Progenitor cell of endocrine pancreas (in vitro differentiated cells): ENCODE measurements around the gene CLN5. TPM values are rescaled to one million over a fixed set of nuclear protein-coding genes. Genes with fewer than 3 reads are reported as not detected.

ENCODE experiments used
- DNase-seq: peaks from one replicate; pipeline ENCODE4 v3.0.0; 2021; ENCODE audit warnings: low spot score; ENCODE audit not compliant: unreplicated experiment
- H3K27ac Mint-ChIP-seq: 2 replicates; pipeline ENCODE4 v1.8.0; 2021; ENCODE audit warnings: mild to moderate bottlenecking, moderate library complexity, mixed read lengths
- H3K27me3 Mint-ChIP-seq: 2 replicates; pipeline ENCODE4 v1.8.0; 2021; ENCODE audit warnings: mixed read lengths
- H3K36me3 Mint-ChIP-seq: 2 replicates; pipeline ENCODE4 v1.8.0; 2022; ENCODE audit warnings: mixed read lengths; ENCODE audit not compliant: insufficient read depth
- H3K4me1 Mint-ChIP-seq: 2 replicates; pipeline ENCODE4 v1.8.0; 2021; ENCODE audit warnings: low read depth, mixed read lengths
- H3K4me3 Mint-ChIP-seq: 2 replicates; pipeline ENCODE4 v1.8.0; 2021; ENCODE audit warnings: low read depth, mild to moderate bottlenecking, moderate library complexity, mixed read lengths
- H3K9me3 Mint-ChIP-seq: 2 replicates; pipeline ENCODE4 v1.8.0; 2021; ENCODE audit warnings: low read depth, mixed read lengths
- total RNA-seq: library from RNA; stranded (reverse); gene quantifications from 2 replicates; pipeline ENCODE4 v1.2.1, GENCODE V29; 2021
- TF ChIP-seq, protein P1 (sequence below): fragments of 200-600 bp; sonication (generic); IDR thresholded peaks from one replicate; pipeline ENCODE4 v1.5.0; 2021; ENCODE audit warnings: antibody characterized with exemption, mild to moderate bottlenecking; ENCODE audit not compliant: unreplicated experiment

CLN5 gene
- total RNA-seq, 1 donor from 2014 or later: 21.4 TPM

DNA sequence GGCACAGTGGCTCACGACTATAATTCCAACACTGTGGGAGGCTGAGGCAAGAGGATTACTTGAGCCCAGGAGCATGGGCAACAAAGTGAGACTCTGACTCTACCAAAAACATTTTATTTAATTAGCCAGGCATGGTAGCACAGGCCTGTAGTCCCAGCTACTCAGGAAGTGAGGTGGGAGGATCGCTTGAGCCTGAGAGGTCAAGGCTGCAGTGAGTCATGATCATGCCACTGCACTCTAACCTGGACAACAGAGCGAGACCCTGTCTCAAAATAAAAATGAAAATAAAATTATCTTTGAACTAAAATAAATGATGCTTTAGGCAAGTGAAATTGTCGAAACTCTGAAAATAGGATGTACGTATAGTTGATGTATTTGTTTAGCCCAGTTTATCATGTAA lies 8.2 kb upstream of the CLN5 start:
- Mint-ChIP-seq H3K4me3 (no peak overlapping the region), H3K9me3 (no peaks in the 10 kb centered on the region), H3K27ac (no peak overlapping the region), H3K27me3 (peaks cover 63% of the 10 kb centered on the region), H3K4me1 (peaks cover 4% of the 10 kb centered on the region), H3K36me3 (no peaks in the 10 kb centered on the region)
- DNase-seq: no peak
- TF ChIP-seq, protein P1, sequence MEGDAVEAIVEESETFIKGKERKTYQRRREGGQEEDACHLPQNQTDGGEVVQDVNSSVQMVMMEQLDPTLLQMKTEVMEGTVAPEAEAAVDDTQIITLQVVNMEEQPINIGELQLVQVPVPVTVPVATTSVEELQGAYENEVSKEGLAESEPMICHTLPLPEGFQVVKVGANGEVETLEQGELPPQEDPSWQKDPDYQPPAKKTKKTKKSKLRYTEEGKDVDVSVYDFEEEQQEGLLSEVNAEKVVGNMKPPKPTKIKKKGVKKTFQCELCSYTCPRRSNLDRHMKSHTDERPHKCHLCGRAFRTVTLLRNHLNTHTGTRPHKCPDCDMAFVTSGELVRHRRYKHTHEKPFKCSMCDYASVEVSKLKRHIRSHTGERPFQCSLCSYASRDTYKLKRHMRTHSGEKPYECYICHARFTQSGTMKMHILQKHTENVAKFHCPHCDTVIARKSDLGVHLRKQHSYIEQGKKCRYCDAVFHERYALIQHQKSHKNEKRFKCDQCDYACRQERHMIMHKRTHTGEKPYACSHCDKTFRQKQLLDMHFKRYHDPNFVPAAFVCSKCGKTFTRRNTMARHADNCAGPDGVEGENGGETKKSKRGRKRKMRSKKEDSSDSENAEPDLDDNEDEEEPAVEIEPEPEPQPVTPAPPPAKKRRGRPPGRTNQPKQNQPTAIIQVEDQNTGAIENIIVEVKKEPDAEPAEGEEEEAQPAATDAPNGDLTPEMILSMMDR: no peak

DNA sequence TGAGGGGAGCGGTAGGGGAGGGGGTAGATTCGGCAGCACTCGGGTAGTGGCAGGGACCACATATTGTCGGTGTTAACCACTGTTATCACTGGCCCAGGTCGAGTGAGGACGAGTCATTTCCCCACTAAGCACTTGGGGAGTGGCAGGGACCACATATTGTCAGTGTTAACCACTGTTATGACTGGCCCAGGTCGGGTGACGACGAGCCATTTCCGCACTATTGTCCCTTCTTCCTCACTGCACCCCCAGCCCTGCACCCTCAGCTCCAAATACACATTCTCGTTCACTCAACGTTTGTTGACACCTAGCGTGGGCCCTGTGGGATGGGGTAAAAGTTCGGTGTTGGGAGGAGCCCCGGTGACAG lies 467 bp upstream of the CLN5 start:
- TF ChIP-seq, protein P1: no peak
- Mint-ChIP-seq H3K27ac (peak overlapping the region; percentile 95), H3K4me1 (peaks cover 13% of the 10 kb centered on the region), H3K4me3 (peak overlapping the region; percentile 89), H3K27me3 (peaks cover 16% of the 10 kb centered on the region), H3K36me3 (peaks cover 2% of the 10 kb centered on the region), H3K9me3 (no peaks in the 10 kb centered on the region)
- DNase-seq: no peak

DNA sequence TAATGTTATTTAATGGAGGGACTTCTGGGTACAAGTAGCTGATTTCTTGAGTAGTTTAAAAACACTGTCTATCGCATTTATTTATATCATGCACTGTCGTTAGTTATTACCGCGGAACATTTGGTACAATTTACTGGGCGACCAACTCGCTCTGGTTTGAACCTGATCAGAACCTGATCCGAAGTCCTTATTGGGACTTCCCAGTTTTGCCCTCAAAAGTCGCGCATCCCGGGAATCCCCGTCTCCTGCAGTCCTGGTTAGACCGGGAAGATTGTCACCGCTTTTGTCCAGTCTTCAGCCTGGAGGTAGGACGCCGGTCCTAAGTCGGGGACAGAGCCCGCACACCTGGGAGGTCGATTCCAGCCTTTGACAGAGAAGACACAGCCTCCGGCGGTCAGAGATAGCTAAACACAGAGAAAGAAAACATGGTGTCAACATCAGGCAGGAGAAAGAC lies 694 bp downstream of the CLN5 start:
- H3K4me3 Mint-ChIP-seq: peak overlapping the region; percentile 89

DNA sequence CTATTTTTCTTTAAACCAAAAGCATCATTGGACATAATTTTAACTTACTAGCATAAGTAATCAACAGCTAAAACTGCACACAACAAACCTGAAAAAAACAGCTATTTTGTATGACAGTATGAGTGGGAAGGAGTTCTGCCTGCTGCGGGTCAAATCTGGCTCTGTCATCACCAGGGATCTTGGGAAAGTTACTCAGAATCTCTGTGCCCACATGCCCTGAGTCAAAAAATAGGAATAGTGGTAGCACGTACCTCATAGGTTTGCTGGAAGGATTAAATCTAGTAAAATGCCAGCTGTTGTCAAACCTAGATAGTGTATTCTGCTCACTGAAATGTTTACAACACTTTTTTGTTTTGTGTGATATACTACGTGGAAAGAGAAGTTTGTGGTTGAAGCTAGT lies 1.1 kb downstream of the CLN5 start:
- Mint-ChIP-seq H3K27ac (peak overlapping the region; percentile 98), H3K36me3 (peaks cover 7% of the 10 kb centered on the region), H3K4me3 (peak overlapping the region; percentile 89), H3K4me1 (peaks cover 13% of the 10 kb centered on the region), H3K9me3 (no peaks in the 10 kb centered on the region), H3K27me3 (peaks cover 3% of the 10 kb centered on the region)
- DNase-seq: no peak
- TF ChIP-seq, protein P1: no peak

More for the DNA sequence above, 694 bp downstream of the CLN5 start:
- H3K4me1 Mint-ChIP-seq: peaks cover 13% of the 10 kb centered on the region
- peak overlapping the region; percentile 98 for H3K27ac Mint-ChIP-seq
- TF ChIP-seq, protein P1: no peak
- no peak for DNase-seq
- H3K27me3 Mint-ChIP-seq: peaks cover 6% of the 10 kb centered on the region
- peaks cover 7% of the 10 kb centered on the region for H3K36me3 Mint-ChIP-seq
- no peaks in the 10 kb centered on the region for H3K9me3 Mint-ChIP-seq

DNA sequence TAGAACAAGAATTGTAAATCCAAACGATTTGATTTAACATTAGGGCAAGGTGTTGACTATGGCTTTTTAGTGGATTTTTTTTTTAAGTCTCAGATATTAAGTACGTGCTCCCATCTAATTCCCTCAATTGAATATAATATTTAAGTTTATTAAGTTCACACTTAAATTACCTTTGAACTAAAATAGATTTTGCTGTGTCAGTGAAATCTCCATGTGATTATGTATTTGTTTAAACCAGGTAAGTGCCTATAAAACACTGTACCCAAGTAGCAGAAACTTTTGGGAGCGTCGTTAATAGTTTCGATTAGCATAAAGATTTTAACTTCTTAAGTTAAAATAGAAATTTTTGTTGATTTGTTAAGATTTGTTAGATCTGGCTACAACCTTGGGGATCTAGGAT lies 1.6 kb downstream of the CLN5 start:
- peak overlapping the region; percentile 98 for H3K27ac Mint-ChIP-seq
- TF ChIP-seq, protein P1: no peak
- peak overlapping the region; percentile 89 for H3K4me3 Mint-ChIP-seq
- no peaks in the 10 kb centered on the region for H3K27me3 Mint-ChIP-seq
- peaks cover 11% of the 10 kb centered on the region for H3K36me3 Mint-ChIP-seq
- peaks cover 13% of the 10 kb centered on the region for H3K4me1 Mint-ChIP-seq
- DNase-seq: no peak
- no peaks in the 10 kb centered on the region for H3K9me3 Mint-ChIP-seq
